Astrocyte of the hippocampus (primary cell): ENCODE results near the gene DYRK1A.
A peak's percentile ranks its signal among the peaks of the same experiment; 100 is the strongest.

Experiments
- DNase-seq: peaks from one replicate; pipeline ENCODE4 v3.0.0; 2011; ENCODE audit warnings: low read depth, low spot score

Gene DYRK1A

DNA sequence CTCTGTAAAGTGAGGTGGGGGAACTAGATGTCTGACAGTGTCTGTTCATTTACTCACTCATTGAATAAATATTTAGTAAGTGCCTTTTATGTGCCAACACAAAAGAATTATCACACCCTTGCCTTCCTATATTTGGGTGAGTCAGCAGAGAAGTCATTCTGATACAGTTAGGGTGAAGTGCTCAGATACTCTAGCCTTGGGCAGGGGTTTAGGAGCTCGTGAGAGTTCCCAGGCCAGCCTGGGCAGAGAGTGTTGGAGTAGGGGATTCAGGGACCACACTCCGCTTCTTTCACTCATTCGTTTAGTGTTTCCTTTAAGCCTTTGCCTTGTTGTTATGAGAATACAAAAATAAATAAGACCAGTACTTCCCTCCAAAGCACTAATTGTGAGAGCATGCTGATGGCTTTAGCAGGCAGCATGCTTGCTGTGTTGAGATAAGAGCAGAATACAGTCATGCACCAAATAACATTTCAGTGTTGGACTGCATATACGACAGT is 83.9 kb downstream of the DYRK1A start:
- DNase-seq: peak; percentile 42

DNA sequence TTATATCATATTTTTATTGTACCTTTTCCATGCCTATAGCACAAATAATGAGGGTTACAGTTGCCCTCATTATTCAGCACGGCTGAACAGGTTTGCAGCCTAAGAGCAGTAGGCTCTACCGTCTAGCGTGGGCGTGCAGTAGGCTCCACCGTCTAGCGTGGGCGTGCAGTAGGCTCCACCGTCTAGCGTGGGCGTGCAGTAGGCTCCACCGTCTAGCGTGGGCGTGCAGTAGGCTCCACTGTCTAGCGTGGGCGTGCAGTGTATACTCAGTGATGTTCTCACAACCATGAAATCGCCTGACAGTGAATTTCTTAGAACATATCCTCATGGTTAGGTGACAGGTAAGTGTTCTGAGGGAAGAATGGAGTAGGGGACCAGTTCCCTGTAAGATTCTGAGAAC is 84.9 kb downstream of the DYRK1A start:
- no peak for DNase-seq

DNA sequence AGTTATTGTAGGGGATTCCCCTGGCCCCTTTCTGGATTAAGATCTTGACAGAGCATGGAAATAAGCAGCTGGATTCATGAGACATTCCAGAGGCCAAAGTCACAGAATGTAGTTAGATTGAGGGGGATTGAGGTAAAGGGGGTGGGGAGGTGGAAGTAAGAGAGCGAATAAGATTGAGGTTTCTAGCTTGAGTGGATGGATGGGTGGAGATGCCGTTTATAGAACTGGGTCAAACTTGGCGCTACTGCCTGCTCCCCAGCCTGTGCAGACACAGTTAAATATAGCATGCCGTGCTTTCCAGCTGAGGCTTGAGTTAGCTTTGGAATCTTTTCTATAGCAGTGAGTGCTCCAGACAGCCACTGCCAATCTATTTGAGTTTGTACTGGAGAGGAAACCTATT is 85.7 kb downstream of the DYRK1A start:
- DNase-seq: peak; percentile 92

GRCh38 chr21:37453350-37453749 is 86.8 kb downstream of the DYRK1A start:
- no peak for DNase-seq

DNA sequence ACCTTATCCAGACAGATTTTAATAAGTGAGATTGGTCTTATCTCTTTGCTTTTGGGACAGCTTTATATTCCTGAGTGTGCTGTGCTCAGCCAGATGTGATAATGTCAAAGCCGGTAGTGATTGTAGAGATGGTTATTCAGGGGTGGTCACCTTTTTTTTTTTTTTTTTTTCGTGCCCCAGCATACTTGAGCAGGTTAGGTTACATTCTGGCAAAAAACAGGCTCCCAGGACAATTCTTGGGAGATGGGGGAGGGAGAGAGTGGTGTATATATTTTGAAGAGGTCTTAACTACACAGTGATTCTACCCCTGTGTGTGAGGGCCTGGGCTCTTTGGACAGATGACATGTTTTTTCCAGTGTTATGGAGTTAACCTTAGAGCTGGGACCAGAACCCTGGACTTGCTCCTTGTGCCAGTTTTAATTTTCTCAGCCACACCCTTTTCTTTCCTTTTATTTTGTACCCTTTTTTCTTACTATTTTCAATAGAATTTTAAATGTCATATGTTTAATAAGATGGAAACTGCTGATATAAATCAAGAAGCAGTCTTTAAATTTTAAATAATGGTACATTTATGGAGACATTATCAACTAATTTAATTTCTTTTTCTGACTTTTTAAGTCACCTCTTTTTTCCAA is 88.4 kb downstream of the DYRK1A start:
- no peak for DNase-seq

- no peak for DNase-seq
These were observed 88.9 kb downstream of the DYRK1A start for GRCh38 chr21:37455504-37455911.

- no peak for DNase-seq
These were observed 92.2 kb downstream of the DYRK1A start for GRCh38 chr21:37458669-37459276.

DNA sequence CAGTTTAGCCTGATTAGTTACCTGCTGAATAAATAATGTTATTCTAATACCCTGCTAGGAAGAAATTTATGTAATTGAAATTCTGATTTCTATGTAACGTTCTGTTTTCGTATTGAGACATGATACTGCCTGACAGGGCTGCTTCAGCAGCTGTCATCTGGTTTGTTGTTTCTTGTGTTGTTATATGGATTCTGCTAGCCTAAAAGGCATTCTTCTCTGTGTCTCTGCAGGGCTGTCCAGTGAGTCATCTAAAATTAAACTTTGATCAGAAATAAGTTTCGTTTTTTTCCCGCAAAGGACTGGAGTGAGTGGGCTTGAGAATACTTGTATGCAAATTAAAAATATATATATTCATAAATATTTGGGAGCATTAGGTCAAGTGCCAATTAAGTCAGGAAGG is 93.0 kb downstream of the DYRK1A start:
- DNase-seq: peak; percentile 38

DNA sequence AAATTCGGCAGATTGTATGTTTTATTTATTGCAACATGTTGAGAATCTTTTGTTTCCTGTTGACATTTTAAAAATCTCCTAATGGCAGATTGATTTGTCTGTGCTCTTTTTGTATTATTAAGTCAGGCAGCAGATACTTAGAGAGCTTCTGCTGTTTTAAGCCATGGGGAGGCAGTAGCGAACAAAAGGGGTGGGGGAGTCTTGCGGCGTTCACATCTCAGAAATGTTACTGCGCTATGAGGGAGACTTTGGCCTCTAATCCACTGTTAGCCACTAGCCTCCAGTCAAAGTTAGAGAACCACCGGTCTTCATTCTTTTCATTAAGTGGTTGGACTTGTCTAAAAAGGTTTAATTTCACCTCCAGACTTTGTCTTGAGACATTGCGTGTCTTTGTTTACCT is 93.6 kb downstream of the DYRK1A start:
- DNase-seq: no peak

DNA sequence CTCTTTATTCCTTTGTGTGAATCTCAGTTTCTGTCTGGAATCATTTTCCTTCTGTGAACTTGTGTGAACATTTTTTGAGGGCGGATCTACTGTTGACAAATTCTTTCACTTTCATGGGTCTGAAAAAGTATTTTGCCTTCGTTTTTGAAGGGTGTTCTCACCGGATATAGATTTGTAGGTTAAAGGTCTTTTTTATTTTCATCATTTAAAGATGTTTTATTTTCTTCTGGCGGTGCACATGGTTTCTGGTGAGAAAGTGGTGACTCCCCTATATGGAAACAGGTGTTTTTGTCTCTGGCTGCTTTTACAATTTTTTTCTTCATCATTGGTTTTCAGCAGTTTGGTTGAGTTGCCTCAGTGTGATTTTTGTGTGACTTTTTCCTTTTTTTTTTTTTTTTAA is 94.9 kb downstream of the DYRK1A start:
- DNase-seq: no peak

- no peak for DNase-seq
These were observed 95.7 kb downstream of the DYRK1A start for GRCh38 chr21:37462087-37462861.

GRCh38 chr21:37463083-37463801 is 96.7 kb downstream of the DYRK1A start:
- DNase-seq: peak; percentile 69

DNA sequence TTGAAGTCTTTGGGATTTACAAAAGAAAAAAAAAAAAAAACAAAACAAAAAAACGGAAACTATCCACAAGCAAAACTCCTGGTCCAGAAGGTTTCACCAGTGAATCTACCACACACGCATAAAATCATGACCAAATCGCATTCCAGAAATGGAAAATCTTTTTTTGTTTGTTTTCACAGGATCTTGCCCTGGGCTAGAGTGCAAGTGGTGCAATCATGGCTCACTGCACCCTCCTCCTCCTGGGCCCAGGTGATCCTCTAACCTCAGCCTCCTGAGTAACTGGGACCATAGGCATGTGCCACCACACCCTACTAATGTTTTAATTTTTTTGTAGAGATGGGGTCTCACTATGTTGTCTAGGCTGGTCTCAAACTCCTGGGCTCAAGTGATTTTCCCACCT is 100.5 kb downstream of the DYRK1A start:
- DNase-seq: no peak

DNA sequence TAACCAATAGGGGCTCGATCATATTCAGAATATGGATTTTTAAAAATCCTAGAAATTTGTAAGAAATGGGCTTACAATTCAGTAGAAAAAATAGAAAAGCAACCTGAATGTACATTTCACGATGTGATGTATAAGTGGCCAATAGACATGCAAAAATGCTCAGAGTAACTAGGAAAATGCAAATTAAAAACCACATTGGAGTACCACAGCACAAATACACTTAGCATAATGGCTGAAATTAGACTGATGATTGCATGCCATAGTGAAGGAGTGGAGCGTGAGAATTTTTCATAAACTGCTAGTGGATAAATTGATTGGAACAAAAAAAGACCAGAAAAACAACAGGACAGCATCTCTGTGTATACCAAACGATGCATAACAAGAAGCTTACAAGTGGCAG is 102.3 kb downstream of the DYRK1A start:
- DNase-seq: no peak

- DNase-seq: no peak
These were observed 102.9 kb downstream of the DYRK1A start for GRCh38 chr21:37469441-37469840.

DNA sequence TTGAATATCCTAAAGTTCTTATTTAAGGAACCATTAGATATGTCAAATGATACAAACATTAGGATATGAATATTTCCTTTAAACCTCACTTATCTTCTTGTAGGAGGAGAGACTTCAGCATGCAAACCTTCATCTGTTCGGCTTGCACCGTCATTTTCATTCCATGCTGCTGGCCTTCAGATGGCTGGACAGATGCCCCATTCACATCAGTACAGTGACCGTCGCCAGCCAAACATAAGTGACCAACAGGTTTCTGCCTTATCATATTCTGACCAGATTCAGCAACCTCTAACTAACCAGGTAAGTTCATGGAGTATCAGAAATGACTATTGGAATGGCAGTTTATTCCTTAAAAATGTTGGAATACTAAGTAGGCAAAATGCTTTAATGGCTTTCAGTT is 106.0 kb downstream of the DYRK1A start:
- no peak for DNase-seq

- no peak for DNase-seq
These were observed 106.9 kb downstream of the DYRK1A start for GRCh38 chr21:37473491-37473890.

DNA sequence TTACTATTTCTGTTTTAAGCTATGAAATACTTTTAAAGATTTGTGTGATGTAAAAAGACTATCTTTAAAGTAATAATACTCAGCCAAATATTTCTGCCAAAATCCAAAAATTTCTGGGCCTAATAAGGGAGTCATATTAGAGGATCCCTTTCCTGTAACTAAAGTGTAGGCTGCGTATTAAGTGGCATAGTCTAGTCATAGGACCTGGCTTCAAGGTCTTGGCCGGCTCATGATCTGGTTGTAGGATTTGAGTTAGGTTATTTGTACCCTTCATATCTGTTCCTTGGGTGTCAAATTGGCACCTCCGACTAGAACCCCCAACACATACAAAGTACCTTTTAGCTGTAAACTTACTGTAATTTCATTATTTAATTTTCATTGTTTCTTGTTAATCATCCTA is 107.8 kb downstream of the DYRK1A start:
- no peak for DNase-seq

- no peak for DNase-seq
These were observed 108.8 kb downstream of the DYRK1A start for GRCh38 chr21:37475186-37475868.

DNA sequence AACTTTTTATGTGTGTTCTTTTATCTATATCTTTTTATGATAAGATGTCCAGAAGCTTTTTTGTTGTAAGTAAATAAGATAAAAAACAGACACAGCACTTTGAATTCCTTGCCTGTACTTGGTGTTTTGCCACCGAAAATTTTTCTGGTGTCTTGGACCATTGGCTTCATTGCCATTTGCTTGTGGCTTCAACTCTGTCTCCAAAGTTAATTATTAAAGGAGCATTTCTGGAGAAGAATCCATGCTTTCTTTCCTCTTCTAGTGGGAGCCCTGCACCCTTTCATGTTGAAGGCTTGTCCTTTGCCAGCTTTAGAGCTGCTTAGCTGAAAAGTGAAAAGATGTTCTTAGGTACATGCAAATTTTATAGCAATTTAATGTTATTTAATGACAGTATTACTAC is 112.2 kb downstream of the DYRK1A start:
- no peak for DNase-seq

DNA sequence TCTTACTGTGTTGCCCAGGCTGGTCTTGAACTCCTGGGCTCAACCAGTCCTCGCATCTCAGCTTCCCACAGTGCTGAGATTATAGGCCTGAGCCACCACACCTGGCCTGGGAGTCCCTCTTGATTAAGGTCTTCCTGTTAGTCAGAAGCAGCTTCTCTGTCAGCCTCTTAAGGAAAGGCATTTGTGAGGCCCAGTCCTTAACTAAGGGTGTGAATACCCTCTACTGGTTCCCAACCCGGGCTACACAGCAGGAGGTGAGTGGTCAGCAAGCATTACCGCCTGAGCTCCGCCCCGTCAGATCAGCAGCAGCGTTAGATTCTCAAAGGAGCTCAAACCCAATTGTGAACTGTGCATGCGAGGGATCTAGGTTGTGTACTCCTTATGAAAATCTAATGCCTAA is 117.2 kb downstream of the DYRK1A start:
- no peak for DNase-seq
